RWPE2 (cell line): ENCODE measurements around the gene P2RY1.

Experiments used
- ATAC-seq: fragments of 200-7000 bp; cut with Tn5 transposase; 3 replicates; pipeline ENCODE4 v1.9.1; 2021; ENCODE audit warnings: low read depth
- DNase-seq: peaks from one replicate; pipeline ENCODE4 v3.0.0-alpha.2; 2020; ENCODE audit warnings: low spot score
- H3K27ac ChIP-seq: fragments of 450-650 bp; 2 replicates; pipeline ENCODE4 v1.5.1; 2017; ENCODE audit warnings: mild to moderate bottlenecking; ENCODE audit not compliant: poor library complexity, severe bottlenecking
- H3K27me3 ChIP-seq: fragments of 250-450 bp; sonication (Bioruptor Pico); 2 replicates; pipeline ENCODE4 v1.5.1; 2021; ENCODE audit warnings: mild to moderate bottlenecking, moderate library complexity; ENCODE audit not compliant: insufficient read depth, poor library complexity, severe bottlenecking
- H3K36me3 ChIP-seq: fragments of 250-450 bp; sonication (Bioruptor Pico); 2 replicates; pipeline ENCODE4 v1.5.1; 2020; ENCODE audit warnings: low read depth, mild to moderate bottlenecking, moderate library complexity
- H3K4me1 ChIP-seq: fragments of 250-450 bp; sonication (Bioruptor Pico); 2 replicates; pipeline ENCODE4 v1.5.1; 2021; ENCODE audit warnings: mild to moderate bottlenecking, moderate library complexity; ENCODE audit not compliant: insufficient read depth, poor library complexity, severe bottlenecking
- H3K4me3 ChIP-seq: fragments of 250-450 bp; sonication (Bioruptor Pico); 2 replicates; pipeline ENCODE4 v1.5.1; 2021; ENCODE audit warnings: mild to moderate bottlenecking, moderate library complexity; ENCODE audit not compliant: severe bottlenecking
- H3K9me3 ChIP-seq: fragments of 250-450 bp; sonication (Bioruptor Pico); 2 replicates; pipeline ENCODE4 v1.5.1; 2021; ENCODE audit warnings: mild to moderate bottlenecking, moderate library complexity; ENCODE audit not compliant: severe bottlenecking
- CTCF ChIP-seq: fragments of 450-650 bp; IDR thresholded peaks from one replicate; pipeline ENCODE4 v1.5.1; 2017; ENCODE audit warnings: mild to moderate bottlenecking, moderate library complexity; ENCODE audit not compliant: poor library complexity, severe bottlenecking

Gene P2RY1

DNA sequence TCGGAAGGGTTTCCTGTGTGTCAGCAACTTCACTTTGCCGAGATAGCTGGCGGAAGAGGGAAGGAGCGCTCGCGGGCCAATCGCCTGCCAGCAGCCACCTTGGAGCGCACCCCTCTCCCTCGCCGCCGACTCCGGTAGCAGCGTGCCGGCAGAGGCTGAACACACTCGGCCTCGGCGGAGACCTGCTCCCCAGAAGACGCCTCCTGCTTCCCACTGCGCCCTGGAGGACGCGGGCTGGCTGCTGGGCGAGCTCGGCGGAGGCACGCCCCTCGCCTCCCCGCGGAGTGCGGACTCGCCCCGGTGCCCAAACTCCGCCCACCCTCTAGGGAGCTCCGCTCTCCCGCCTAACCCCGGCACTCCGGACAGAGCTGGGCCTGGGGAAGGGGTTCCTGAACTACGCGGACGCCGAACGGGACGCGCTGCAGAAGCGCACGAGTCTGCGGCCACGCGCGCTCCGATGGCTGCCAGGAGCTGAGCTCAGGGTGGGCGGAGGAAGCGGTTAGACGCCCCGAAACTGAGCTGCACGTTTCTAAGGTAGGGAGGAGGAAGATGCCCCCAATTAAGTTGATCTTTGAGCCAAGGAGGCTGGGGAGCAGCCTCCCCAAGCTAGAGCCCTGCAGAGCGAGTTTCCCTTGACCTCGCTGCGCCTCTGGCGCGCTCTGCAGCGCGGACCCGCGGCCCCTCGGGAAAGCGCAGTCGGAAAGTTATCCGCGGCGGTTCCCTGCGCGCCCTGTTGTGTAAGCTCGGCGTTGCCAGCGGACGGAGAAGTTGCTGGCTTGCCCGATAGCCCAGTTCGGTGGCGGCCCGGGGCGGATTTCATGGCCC, at the start of gene P2RY1:
Gene P2RY1, plus strand, starts transcription at position 356 of the 825 bp plus-strand sequence. CDS start 652 bp downstream, outside the sequence.
- Histone ChIP-seq H3K36me3 (no peaks in the 10 kb centered on the region; the same call in 1 of the 2 replicates), H3K27me3 (no peaks in the 10 kb centered on the region), H3K27ac (peak within 1 kb of the TSS; percentile 49), H3K4me3 (peak within 1 kb of the TSS; percentile 47), H3K4me1 (peaks cover 3% of the 10 kb centered on the region), H3K9me3 (no peaks in the 10 kb centered on the region)
- ATAC-seq (peak; percentile 82), DNase-seq (peak; percentile 79)
- TF ChIP-seq CTCF: peak; percentile 40

- Histone ChIP-seq H3K36me3 (no peaks in the 10 kb centered on the region), H3K4me1 (no peaks in the 10 kb centered on the region), H3K27ac (no peak overlapping the region), H3K4me3 (no peak overlapping the region), H3K9me3 (no peaks in the 10 kb centered on the region), H3K27me3 (no peaks in the 10 kb centered on the region)
- no peak for ATAC-seq
- DNase-seq: no peak
- no peak for TF ChIP-seq CTCF
Observed at GRCh38 chr3:152786977-152787681, 47.8 kb upstream of the P2RY1 start.

- Histone ChIP-seq H3K4me1 (no peaks in the 10 kb centered on the region), H3K27me3 (no peaks in the 10 kb centered on the region), H3K4me3 (no peak overlapping the region), H3K27ac (no peak overlapping the region), H3K36me3 (no peaks in the 10 kb centered on the region), H3K9me3 (no peaks in the 10 kb centered on the region)
- ATAC-seq (no peak), DNase-seq (no peak)
- no peak for TF ChIP-seq CTCF
Observed at GRCh38 chr3:152790651-152791387, 44.1 kb upstream of the P2RY1 start.

GRCh38 chr3:152793969-152794368, 41.0 kb upstream of the P2RY1 start:
- no peaks in the 10 kb centered on the region for H3K9me3 ChIP-seq
- DNase-seq (no peak), ATAC-seq (no peak)
- TF ChIP-seq CTCF: no peak
- no peaks in the 10 kb centered on the region for H3K4me1 ChIP-seq
- no peaks in the 10 kb centered on the region for H3K36me3 ChIP-seq
- H3K27me3 ChIP-seq: no peaks in the 10 kb centered on the region
- no peak overlapping the region for H3K27ac ChIP-seq
- no peak overlapping the region for H3K4me3 ChIP-seq
